GM18505 (cell line): ENCODE data around the gene UBE2K.

Source experiments
- ATAC-seq: cut with Tn5 transposase; IDR thresholded peaks from one replicate; pipeline ENCODE4 v1.9.1; 2021; ENCODE audit not compliant: unreplicated experiment
- POLR2A ChIP-seq: IDR thresholded peaks from 4 replicates; pipeline ENCODE4 v1.6.1; 2011; ENCODE audit warnings: borderline replicate concordance; ENCODE audit not compliant: insufficient read depth, insufficient read length; ENCODE audit errors: extremely low read depth

UBE2K gene

DNA sequence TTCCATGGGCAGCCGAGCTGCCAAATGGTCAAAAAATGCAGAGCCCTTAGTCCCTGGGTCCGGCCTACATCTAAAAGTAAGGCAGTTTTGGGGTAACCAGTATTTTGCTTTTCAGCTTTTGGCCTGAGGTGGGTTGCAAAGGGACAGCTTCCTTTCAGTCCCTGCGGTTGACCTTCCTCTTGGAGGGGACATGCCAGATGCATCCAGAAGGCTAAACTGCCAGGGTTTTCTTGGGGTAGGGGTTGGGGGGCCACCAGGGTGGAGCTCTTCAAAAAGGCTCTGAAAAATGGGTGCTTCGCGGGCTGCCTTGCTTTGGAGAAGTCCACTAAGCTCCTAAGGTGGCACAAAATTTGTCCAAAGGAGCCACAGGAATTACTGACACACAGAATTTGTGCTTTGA is 120.7 kb downstream of the UBE2K start:
- no peak for ATAC-seq
- no peak for TF ChIP-seq POLR2A

DNA sequence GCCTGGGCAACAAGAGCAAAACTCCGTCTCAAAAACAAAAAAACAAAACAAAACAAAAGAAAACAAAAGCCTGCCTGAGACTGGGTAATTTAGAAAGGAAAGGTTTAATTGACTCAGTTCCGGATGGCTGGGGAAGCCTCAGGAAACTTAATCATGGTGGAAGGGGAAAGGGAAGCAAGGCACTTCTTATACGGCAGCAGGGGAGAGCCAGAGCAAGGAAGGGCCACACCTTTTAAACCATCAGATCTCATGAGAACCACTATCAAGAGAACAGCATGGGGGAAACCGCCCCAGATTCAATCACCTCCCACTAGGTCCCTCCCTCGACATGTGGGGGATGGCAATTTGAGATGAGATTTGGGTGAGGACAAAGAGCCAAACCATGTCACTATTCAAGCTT is 122.2 kb downstream of the UBE2K start:
- no peak for TF ChIP-seq POLR2A
- no peak for ATAC-seq

DNA sequence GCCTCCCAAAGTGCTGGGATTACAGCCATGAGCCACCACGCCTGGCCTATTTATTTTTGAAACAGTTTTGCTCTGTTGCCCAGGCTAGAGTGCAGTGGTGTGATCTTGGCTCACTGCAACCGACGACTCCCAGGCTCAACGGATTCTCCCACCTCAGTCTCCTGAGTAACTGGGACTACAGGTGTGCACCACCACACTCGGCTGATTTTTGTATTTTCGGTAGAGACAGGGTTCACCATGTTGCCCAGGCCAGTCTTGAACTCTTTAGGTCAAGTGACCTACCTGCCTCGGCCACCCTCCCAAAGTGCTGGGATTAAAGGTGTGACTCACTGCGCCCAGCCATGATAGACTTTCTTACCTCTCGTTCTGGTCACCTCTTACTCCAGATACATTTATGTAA is 124.0 kb downstream of the UBE2K start:
- no peak for ATAC-seq
- TF ChIP-seq POLR2A: no peak

DNA sequence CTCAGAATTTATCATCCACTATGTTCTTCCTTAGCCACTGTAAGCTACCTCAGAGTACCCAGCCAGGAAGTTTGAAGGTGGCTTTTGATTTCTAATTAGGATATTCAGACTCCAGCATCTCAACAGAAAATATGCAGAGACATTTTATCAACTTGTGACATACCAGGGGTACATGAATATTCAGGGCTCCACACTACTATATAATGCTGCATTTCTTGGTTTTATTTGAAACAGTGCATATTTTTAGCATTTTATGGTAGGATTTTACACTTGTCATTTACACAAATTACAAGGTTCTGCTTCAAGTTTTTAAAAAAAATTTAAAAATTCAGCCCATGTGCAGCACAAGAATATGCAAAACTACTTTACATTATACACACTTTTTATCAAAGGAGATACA is 124.7 kb downstream of the UBE2K start:
- ATAC-seq: no peak
- TF ChIP-seq POLR2A: no peak

DNA sequence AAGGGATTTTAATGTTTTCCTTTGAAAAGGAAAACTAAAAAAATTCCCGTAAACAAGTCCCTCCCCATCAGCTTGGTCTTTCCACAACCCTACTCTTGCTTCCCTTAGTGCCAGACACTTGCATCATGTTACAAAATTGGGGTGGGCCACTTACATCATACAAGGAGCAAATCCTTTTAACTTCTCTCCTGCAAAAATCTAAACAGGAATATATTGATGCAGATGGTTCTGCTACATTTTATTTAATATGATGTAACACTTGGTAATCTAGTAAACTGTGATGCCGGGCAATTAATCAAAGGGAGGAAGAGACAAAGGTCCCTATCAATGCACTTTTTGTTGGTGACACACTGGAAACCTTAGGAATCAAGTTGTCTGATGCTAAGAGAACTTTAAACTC is 125.3 kb downstream of the UBE2K start:
- ATAC-seq: no peak
- no peak for TF ChIP-seq POLR2A

DNA sequence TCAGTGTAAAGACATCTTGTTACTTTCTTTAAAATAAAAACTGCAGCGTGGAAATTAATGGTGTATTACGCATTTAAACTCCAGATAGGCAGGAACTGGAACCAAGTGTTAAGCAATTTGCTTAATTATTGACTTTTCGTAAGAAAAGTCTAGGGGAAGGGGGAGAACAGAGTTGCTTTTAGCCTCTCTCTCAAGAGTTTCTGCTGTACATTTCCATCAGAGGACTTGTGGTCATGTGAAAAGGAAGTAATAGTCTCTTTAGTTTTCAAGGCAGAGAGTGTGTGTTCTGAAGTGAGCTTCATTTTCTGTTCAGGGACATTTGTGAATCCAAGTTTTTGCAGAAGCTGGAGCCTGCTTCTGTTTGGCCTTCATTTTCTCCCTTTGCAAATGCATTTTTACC is 127.2 kb downstream of the UBE2K start:
- ATAC-seq: no peak

DNA sequence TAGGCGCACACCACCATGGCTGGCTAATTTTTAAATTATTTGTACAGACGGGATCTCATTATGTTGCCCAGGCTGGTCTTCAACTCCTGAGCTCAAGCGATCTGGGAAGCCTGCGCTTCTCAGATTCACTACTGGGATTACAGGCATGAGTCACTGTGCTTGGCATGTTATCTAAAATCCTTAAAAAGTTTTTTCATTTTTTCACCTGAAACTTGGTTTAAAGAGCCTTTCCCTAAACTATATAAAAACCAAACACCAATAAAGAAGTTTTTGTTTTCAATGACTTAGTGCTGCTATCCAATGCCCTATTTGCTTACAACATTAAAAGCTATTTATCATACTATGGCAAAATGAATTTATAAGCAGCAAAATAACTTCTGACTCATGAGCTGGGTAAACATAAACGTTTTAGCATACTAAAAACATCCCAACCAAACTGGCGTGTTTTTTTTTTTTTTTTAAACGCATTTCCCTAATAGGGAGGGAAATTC is 127.8 kb downstream of the UBE2K start:
- no peak for TF ChIP-seq POLR2A
- no peak for ATAC-seq

More for the DNA sequence above, 127.2 kb downstream of the UBE2K start:
- TF ChIP-seq POLR2A: no peak
